Uterus (tissue), 2 donors: ENCODE measurements around the gene FRMPD4.

Experiments
- POLR2A ChIP-seq, 2 donors: fragments of 450-650 bp; IDR thresholded peaks; one replicate each; pipeline ENCODE4 v1.6.1; 2016; ENCODE audit warnings: antibody characterized with exemption in 2 of 2, mild to moderate bottlenecking in 1 of 2, moderate library complexity in 1 of 2
- TF ChIP-seq, protein P1 (sequence below), 4 experiments: fragments of 200-600 bp in 2 of 4; fragments of 450-650 bp in 2 of 4; sonication (generic) in 2 of 4; IDR thresholded peaks; one replicate each; pipeline ENCODE4 v1.5.1; 2016 to 2019; ENCODE audit warnings: antibody characterized with exemption in 4 of 4, mild to moderate bottlenecking in 2 of 4, moderate library complexity in 1 of 4

GRCh38 chrX:12234534-12235329 lies 96.5 kb downstream of the FRMPD4 start:
- TF ChIP-seq, protein P1, sequence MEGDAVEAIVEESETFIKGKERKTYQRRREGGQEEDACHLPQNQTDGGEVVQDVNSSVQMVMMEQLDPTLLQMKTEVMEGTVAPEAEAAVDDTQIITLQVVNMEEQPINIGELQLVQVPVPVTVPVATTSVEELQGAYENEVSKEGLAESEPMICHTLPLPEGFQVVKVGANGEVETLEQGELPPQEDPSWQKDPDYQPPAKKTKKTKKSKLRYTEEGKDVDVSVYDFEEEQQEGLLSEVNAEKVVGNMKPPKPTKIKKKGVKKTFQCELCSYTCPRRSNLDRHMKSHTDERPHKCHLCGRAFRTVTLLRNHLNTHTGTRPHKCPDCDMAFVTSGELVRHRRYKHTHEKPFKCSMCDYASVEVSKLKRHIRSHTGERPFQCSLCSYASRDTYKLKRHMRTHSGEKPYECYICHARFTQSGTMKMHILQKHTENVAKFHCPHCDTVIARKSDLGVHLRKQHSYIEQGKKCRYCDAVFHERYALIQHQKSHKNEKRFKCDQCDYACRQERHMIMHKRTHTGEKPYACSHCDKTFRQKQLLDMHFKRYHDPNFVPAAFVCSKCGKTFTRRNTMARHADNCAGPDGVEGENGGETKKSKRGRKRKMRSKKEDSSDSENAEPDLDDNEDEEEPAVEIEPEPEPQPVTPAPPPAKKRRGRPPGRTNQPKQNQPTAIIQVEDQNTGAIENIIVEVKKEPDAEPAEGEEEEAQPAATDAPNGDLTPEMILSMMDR (IDR thresholded peaks at IDR 0.05): no peak
- no peak for TF ChIP-seq POLR2A (IDR thresholded peaks at IDR 0.05)
